Measurements from ENCODE around the gene ZFP36.
"Not testable (repeated sequence)": the region's sequence is repeated elsewhere in the genome, so short reads cannot be mapped to it uniquely, and the experiment has no call there.

ZFP36 gene
- 885 to 2,153 reads per million in 2 donors for total RNA-seq

- peak; percentile 79 to 91 (median 86) for DNase-seq
Observed at GRCh38 chr19:39406656-39407409, at the start of gene ZFP36. TSS of gene ZFP36 (plus strand) at chr19:39406847. CDS start at chr19:39406905, 58 bp downstream.

- peak in 1 of 5 experiments; percentile 48 for DNase-seq
Observed at GRCh38 chr19:39359026-39359425, 47.6 kb upstream of the ZFP36 start.

GRCh38 chr19:39360599-39360998 is 46.0 kb upstream of the ZFP36 start:
- no peak for DNase-seq

- no peak for DNase-seq
Observed at GRCh38 chr19:39362682-39363657, 43.7 kb upstream of the ZFP36 start.

- DNase-seq, result no peak
Observed at GRCh38 chr19:39363901-39364457, 42.7 kb upstream of the ZFP36 start.

- DNase-seq, result no peak
Observed at GRCh38 chr19:39365531-39365930, 41.1 kb upstream of the ZFP36 start.

- DNase-seq, result no peak
Observed at GRCh38 chr19:39369200-39369599, 37.4 kb upstream of the ZFP36 start.

GRCh38 chr19:39370735-39371134 is 35.9 kb upstream of the ZFP36 start:
- no peak for DNase-seq

GRCh38 chr19:39372047-39372802 is 34.4 kb upstream of the ZFP36 start:
- DNase-seq, result no peak

GRCh38 chr19:39372941-39373340 is 33.7 kb upstream of the ZFP36 start:
- DNase-seq, result no peak

GRCh38 chr19:39375929-39376328 is 30.7 kb upstream of the ZFP36 start:
- DNase-seq, result no peak

- no peak for DNase-seq
Observed at GRCh38 chr19:39377373-39378362, 29.0 kb upstream of the ZFP36 start.

GRCh38 chr19:39379366-39379765 is 27.3 kb upstream of the ZFP36 start:
- DNase-seq, result not testable (repeated sequence)

GRCh38 chr19:39379865-39380396 is 26.7 kb upstream of the ZFP36 start:
- DNase-seq, result no peak

GRCh38 chr19:39380521-39381502 is 25.8 kb upstream of the ZFP36 start:
- DNase-seq, result no peak

- no peak for DNase-seq
Observed at GRCh38 chr19:39381910-39382611, 24.6 kb upstream of the ZFP36 start.

GRCh38 chr19:39382991-39383828 is 23.4 kb upstream of the ZFP36 start:
- DNase-seq, result no peak

Measured in T-helper 2 cell (primary cell).